Retina (tissue), 1 donor: ENCODE data around the gene CLIC4.
A peak's percentile ranks its signal among the peaks of the same experiment; 100 is the strongest.
"Not testable (repeated sequence)": the region's sequence is repeated elsewhere in the genome, so short reads cannot be mapped to it uniquely, and the experiment has no call there.

Source experiments
- DNase-seq: peaks from one replicate; pipeline ENCODE4 v3.0.0-alpha.2; 2016

Gene CLIC4

DNA sequence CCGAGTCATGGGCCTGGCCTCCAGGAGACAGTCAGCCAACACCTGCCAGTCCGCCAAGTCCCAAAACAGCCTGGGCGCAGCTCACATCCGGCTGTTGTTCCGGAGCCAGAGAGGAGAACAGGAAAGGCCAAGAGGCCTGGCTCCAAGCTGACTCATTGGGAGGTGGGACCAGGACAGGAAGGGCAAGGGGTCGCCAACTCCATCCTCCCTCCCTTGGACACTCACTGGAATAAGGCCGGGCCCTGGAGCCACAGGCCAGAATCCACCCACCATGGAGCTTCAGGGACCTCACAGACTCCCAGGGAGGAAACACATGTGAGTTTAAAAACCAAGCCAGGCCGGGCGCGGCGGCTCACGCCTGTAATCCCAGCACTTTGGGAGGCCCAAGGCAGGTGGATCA lies 25.1 kb upstream of the CLIC4 start:
- DNase-seq: no peak

- no peak for DNase-seq
Measured at GRCh38 chr1:24721533-24721932, 23.7 kb upstream of the CLIC4 start.

DNA sequence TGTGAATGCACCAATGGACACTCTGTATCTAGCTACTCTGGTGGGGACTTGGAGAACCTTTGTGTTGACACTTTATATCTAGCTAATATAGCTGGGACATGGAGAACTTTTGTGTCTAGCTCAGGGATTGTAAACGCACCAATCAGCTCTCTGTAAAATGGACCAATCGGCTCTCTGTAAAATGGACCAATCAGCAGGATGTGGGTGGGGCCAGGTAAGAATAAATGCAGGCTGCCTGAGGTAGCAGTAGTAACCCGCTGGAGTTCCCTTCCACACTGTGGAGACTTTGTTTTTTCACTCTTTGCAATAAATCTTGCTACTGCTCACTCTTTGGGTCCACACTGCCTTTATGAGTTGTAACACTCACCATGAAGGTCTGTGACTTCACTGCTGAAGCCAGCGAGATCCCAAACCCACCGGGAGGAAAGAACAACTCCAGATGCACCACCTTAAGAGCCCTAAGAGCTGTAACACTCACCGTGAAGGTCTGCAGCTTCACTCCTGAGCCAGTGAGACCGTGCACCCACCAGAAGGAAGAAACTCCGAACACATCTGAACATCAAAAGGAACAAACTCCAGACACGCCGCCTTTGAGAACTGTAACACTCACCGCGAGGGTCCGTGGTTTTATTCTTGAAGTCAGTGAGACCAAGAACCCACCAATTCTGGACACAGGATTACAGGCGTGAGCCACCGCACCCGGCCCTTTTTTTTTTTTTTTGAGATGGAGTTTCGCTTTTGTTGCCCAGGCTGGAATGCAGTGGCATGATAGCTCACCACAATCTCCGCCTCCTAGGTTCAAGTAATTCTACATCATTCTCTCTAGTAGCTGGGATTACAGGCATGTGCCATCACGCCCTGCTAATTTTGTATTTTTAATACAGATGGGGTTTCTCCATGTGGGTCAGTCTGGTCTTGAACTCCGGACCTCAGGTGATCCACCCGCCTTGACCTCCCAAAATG lies 22.9 kb upstream of the CLIC4 start:
- DNase-seq: not testable (repeated sequence)

DNA sequence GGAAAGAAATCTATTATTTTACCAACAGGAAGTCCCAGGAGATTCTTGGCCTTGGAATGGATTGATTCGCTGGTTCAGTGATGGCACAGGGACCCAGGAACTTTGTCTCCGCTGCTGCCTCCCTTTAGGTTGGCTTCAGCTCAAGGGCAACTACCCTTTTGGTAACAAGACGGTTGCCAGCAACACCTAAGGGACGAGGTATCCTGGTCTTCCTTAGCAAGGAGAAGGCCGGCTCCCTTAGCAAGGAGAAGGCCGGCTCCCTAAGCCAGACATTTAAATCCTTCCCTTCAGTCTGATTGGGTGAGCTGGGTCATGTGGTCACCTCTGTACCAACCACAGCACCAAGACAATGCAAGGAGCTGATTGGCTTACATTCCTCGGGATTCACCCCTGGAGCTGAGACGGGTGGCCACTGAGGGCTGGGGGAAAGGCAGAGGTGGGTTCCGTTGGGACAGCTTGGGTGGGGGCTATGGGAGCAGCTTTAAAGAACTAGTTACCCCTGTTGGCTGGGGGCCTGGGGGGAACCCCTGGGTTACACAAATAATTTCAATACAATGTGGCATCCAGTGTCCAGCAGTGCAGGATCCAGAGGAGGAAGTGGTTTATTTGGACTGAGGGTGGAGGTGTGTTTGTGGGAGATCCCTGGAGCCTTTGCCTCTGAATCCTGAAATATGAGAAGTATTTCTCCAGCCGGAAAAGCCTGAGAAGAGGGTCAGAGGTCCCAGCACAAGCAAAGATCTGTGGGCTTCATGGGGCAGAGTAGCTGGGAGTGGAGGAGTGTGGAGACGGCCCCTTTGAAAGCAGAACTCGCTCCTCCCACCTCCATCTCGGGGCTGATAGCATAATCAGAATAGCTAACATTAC lies 20.7 kb upstream of the CLIC4 start:
- peak; percentile 14 for DNase-seq

DNA sequence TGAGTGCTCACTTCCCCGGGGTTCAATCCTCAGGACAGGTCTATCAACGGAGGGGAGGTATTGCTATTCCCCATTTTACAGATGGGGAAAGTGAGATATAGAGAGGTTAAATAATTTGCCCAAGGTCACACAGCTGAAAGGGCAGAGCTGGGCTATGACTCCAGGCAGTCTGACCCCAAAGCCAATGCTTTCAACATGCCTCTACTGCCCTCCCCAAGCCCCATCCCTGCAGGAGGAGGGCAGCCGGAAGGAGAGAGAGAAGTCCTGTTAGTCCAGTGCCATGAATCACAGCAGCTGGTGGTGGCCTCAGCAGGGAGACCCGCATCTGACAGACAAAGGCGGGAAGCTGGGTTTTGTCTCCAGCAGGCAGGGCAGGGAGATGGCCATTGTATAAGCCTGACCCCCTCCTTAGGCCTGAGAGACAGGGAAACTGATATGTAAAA lies 20.0 kb upstream of the CLIC4 start:
- DNase-seq: peak; percentile 40

DNA sequence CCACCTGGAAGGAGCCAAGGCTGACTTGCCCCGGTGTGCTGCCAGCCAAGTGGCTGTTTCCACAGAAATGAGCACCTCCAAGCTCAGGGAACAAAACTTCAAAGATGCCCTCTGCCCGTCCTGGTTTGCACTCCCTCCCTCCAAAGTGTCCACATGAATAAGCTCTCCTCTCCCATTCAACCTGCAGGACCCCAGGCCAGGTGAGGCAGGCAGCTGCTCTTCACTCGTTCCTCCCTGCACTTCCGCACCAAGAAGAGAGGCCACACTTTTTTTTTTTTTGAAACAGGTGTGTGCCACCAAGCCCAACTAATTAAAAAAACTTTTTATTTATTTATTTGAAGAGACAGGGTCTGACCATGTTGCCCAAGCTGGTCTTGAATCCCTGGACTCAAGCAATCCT lies 18.5 kb upstream of the CLIC4 start:
- DNase-seq: no peak

- DNase-seq: no peak
Measured at GRCh38 chr1:24727501-24728216, 17.6 kb upstream of the CLIC4 start.

GRCh38 chr1:24728982-24729381 lies 16.3 kb upstream of the CLIC4 start:
- DNase-seq: no peak

DNA sequence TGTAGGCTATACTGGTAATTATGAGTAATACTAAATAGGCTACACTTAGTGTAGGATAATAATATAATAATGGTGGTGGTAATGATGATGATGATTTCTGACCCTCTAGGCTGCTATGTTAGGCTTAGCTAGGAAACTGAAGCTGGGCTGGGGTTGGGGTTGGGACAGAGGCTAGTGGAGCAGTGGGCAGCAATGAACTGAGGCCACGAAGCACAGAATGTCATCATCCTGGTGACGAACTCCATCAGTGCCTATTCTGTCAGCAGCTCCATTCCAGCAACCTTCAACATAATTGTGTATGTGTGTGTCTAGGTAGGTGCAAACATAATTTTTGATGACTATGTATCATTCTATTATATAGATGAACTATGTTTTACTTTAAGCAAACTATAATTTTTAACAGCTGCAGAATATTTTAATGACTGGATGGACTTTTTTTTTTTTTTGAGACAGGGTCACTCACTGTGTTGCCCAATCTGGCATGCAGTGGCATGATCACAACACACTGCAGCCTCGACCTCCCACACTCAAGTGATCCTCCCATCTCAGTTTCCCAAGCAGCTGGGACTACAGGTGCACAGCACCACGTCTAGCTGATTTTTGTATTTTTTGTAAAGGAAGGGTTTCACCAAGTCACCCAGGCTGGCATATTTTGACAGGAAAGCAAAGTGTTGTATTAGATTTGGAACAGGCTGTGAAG lies 12.9 kb upstream of the CLIC4 start:
- DNase-seq: no peak

- not testable (repeated sequence) for DNase-seq
Measured at GRCh38 chr1:24733342-24733741, 11.9 kb upstream of the CLIC4 start.

GRCh38 chr1:24735156-24735508 lies 10.1 kb upstream of the CLIC4 start:
- no peak for DNase-seq

- DNase-seq: peak; percentile 50
Measured at GRCh38 chr1:24735509-24736375, 9.5 kb upstream of the CLIC4 start.

DNA sequence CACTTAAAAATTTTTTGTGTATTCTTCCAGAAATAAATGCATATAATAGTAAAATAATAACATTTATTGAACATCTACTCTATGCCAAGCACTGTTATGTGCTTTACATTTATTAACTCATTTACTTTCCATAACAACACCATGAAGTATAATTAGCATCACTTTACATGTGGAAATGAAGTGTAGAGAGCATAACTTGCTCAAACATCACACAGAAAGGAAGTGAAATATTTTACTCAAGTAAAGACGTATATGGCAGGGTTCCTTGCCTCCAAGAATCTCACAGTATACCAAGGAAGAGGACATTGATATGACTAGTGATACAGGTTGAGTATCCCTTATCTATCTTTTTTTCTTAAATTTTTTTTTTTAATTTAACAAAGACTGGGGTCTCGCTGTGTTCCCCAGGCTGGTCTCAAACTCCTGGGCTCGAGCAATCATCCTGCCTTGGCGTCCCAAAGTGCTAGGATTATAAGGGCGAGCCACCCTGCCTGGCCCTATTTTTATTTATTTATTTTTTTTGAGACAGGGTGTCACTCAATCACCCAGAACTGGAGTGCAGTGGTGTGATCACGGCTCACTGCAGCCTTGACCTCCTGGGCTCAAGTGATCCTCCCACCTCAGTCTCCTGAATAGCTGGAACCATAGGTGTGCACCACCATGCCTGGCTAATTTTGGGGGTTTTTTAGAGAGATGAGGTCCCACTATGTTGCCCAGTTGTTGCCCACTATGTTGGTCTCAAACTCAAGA lies 7.7 kb upstream of the CLIC4 start:
- DNase-seq: no peak

DNA sequence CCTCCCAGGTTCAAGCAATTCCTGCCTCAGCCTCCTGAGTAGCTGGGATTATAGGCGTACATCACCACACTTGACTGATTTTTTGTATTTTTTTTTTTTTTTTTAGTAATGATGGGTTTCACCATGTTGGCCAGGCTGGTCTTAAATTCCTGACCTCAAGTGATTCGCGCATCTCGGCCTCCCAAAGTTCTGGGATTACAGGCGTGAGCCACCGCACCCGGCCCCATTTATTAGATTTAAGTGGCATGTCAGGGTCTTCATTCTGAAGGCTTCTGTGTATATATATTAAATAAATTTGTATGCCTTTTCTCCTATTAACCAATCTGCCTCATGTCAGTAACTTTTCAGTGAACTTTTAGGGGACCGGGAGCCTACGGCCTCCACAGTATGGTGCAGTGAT lies 6.0 kb upstream of the CLIC4 start:
- no peak for DNase-seq

DNA sequence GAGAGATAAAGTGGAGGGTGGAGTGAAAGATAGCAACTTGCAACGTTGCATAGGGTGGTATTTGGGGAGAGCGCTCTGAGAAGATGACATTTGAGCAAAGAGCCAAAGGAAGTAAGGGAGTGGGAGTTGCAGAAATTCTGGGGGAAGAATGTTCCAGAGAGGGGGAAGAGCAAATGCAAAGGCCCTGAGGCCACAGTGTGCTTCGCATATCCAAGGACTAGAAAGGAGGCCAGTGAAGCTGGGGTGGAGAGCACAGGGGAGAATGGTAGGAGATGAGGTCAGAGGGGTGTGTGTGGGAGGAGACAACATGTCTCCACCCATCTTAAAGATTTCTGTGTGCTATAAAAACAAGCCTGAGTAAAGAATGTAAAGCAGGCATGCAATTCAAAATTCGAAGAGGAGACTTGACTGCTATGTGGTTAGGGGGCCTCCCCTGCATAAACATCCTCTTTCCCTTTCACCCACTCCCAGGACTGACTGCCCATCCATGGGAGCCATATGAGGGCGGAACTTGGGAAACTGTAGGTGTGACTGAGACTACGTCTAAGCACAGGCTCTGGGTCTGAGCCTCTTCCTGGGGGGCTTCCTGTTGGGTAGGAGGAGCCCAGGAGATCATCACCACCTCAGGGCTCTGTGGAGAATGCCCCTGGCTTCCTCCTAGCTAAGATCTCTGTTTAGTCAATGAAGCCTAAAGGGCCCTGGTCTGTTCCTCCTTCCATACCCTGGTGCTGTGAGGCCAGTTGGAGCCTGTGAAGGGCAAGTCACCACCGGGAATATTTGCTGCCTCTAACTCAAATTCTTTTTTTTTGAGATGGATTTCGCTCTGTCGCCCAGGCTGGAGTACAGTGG lies 2.9 kb upstream of the CLIC4 start:
- DNase-seq: no peak

- no peak for DNase-seq
Measured at GRCh38 chr1:24743404-24744211, 1.6 kb upstream of the CLIC4 start.

GRCh38 chr1:24745711-24746413 lies 615 bp downstream of the CLIC4 start:
- peak; percentile 69 for DNase-seq
